Measurements from ENCODE around the gene CAMK4.

The CAMK4 gene

GRCh38 chr5:111313017-111313724 is 89.0 kb downstream of the CAMK4 start:
- DNase-seq (ENCODE audit: low read depth): no peak
- H3K4me3 ChIP-seq (ENCODE audit: low read depth, low read length): no peak overlapping the region
- TF ChIP-seq CTCF (IDR thresholded peaks at IDR 0.05; ENCODE audit: control insufficient read depth, extremely low read depth, insufficient read depth): no peak

- H3K4me3 ChIP-seq (ENCODE audit: low read depth, low read length): no peak overlapping the region
- no peak for DNase-seq (ENCODE audit: low read depth)
- no peak for TF ChIP-seq CTCF (IDR thresholded peaks at IDR 0.05; ENCODE audit: control insufficient read depth, extremely low read depth, insufficient read depth)
Observed at GRCh38 chr5:111320953-111321352, 96.8 kb downstream of the CAMK4 start.

GRCh38 chr5:111321376-111321775 is 97.2 kb downstream of the CAMK4 start:
- no peak for DNase-seq (ENCODE audit: low read depth)
- no peak for TF ChIP-seq CTCF (IDR thresholded peaks at IDR 0.05; ENCODE audit: control insufficient read depth, extremely low read depth, insufficient read depth)
- H3K4me3 ChIP-seq (ENCODE audit: low read depth, low read length): no peak overlapping the region

- TF ChIP-seq CTCF (IDR thresholded peaks at IDR 0.05; ENCODE audit: control insufficient read depth, extremely low read depth, insufficient read depth): no peak
- H3K4me3 ChIP-seq (ENCODE audit: low read depth, low read length): no peak overlapping the region
- no peak for DNase-seq (ENCODE audit: low read depth)
Observed at GRCh38 chr5:111326551-111326950, 102.4 kb downstream of the CAMK4 start.

- DNase-seq (ENCODE audit: low read depth): no peak
Observed at GRCh38 chr5:111337133-111337532, 112.9 kb downstream of the CAMK4 start.

GRCh38 chr5:111337688-111338087 is 113.5 kb downstream of the CAMK4 start:
- no peak overlapping the region for H3K4me3 ChIP-seq (ENCODE audit: low read depth, low read length)
- no peak for TF ChIP-seq CTCF (IDR thresholded peaks at IDR 0.05; ENCODE audit: control insufficient read depth, extremely low read depth, insufficient read depth)
- no peak for DNase-seq (ENCODE audit: low read depth)

More at GRCh38 chr5:111337133-111337532, 112.9 kb downstream of the CAMK4 start:
- no peak overlapping the region for H3K4me3 ChIP-seq (ENCODE audit: low read depth, low read length)
- no peak for TF ChIP-seq CTCF (IDR thresholded peaks at IDR 0.05; ENCODE audit: control insufficient read depth, extremely low read depth, insufficient read depth)

GRCh38 chr5:111345731-111346130 is 121.5 kb downstream of the CAMK4 start:
- no peak overlapping the region for H3K4me3 ChIP-seq (ENCODE audit: low read depth, low read length)
- no peak for TF ChIP-seq CTCF (IDR thresholded peaks at IDR 0.05; ENCODE audit: control insufficient read depth, extremely low read depth, insufficient read depth)
- DNase-seq (ENCODE audit: low read depth): no peak

Data from LNCaP clone FGC (cell line).